ENCODE measurements around the gene SLC35A3. TPM values are rescaled to one million over a fixed set of nuclear protein-coding genes. Genes with fewer than 3 reads are reported as not detected.
A peak's percentile ranks its signal among the peaks of the same experiment; 100 is the strongest.
"Not testable (repeated sequence)": the region's sequence is repeated elsewhere in the genome, so short reads cannot be mapped to it uniquely, and the experiment has no call there.

The SLC35A3 gene
- polyA plus RNA-seq, 1 experiment, result 12.6 TPM

DNA sequence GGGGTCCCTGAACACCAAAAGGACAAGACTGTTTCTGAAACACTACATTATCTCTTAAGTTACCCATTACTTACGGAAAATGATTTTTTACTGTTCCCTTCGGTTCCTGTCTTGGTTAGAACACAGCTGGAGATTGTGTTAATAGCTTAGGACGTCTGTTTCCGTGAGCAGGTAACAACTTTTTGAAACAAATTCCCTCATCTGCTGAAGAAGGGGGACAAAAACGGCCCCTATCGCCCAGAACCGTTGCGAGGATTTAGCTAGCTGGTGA is 67.8 kb downstream of the SLC35A3 start:
- Histone ChIP-seq H3K4me3 (ENCODE audit: low read depth, low read length) (peak overlapping the region; percentile 86), H3K27me3 (ENCODE audit: control insufficient read depth, insufficient read depth, low read length) (no peaks in the 10 kb centered on the region), H3K9me3 (ENCODE audit: control insufficient read depth, insufficient read depth, low read length) (no peaks in the 10 kb centered on the region; the same call in 1 of the 2 replicates), H3K27ac (ENCODE audit: low read depth, low read length) (peak overlapping the region; percentile 63)
- POLR2A ChIA-PET, result interaction anchor here (0.6 to 1.5 kb wide), 7 partner anchors 13 to 315 kb away, joined by 3 to 7 read pairs (median 4); partner anchors contain the start of genes CDC14A and SLC35A3
- TF ChIP-seq, protein P1, sequence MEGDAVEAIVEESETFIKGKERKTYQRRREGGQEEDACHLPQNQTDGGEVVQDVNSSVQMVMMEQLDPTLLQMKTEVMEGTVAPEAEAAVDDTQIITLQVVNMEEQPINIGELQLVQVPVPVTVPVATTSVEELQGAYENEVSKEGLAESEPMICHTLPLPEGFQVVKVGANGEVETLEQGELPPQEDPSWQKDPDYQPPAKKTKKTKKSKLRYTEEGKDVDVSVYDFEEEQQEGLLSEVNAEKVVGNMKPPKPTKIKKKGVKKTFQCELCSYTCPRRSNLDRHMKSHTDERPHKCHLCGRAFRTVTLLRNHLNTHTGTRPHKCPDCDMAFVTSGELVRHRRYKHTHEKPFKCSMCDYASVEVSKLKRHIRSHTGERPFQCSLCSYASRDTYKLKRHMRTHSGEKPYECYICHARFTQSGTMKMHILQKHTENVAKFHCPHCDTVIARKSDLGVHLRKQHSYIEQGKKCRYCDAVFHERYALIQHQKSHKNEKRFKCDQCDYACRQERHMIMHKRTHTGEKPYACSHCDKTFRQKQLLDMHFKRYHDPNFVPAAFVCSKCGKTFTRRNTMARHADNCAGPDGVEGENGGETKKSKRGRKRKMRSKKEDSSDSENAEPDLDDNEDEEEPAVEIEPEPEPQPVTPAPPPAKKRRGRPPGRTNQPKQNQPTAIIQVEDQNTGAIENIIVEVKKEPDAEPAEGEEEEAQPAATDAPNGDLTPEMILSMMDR (IDR thresholded peaks at IDR 0.05; ENCODE audit: low read depth, low read length), result no peak
- CTCF ChIA-PET, result interaction anchor here (0.8 kb wide), 1 partner anchor 115 kb away, joined by 3 read pairs; no protein-coding TSS in a partner anchor
- no peak for DNase-seq (ENCODE audit: low read depth, low spot score)

DNA sequence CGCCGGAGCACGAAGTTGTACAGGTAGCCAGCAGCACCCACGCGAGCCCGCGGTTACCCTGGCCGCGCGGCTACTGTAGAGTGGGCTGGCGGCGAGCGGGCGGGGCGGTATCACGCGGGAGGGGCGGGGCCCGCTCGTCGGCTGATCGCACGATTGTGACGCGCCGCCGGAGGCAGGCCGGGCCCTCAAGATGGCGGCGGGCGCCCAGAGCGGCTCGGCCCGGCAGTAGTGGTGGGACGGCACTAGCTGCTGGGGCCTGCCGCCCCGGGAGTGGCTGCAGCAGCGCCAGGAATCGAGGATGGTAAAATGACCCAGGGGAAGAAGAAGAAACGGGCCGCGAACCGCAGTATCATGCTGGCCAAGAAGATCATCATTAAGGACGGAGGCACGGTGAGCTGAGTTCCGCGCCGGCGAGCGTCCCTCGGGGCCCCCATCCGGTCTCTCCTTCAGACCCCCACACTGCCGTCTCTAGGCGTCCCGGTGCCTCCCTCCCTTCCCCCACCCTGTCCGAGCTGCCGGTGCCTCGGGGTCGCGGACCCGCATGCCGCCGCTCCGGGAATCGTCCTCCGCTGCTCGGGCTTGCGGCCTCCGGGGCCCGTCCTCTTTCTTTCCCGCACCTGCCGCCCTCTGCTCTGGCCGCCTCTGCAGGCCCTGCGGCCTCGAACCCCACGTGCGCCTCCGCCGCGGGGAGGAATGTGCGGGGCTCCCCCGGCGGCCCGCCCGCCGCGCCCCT is 68.3 kb downstream of the SLC35A3 start:
- ChIA-PET CTCF (interaction anchor here (0.8 kb wide), 1 partner anchor 116 kb away, joined by 3 read pairs; no protein-coding TSS in a partner anchor), POLR2A (interaction anchor here (0.5 to 1.5 kb wide), 5 partner anchors 14 to 314 kb away, joined by 3 to 7 read pairs (median 4); partner anchors contain the start of genes CDC14A and SLC35A3)
- Histone ChIP-seq H3K4me3 (ENCODE audit: low read depth, low read length) (peak overlapping the region; percentile 86), H3K27ac (ENCODE audit: low read depth, low read length) (peak overlapping the region; percentile 94), H3K27me3 (ENCODE audit: control insufficient read depth, insufficient read depth, low read length) (no peaks in the 10 kb centered on the region), H3K9me3 (ENCODE audit: control insufficient read depth, insufficient read depth, low read length) (no peaks in the 10 kb centered on the region; the same call in 1 of the 2 replicates)
- TF ChIP-seq, protein P1 (IDR thresholded peaks at IDR 0.05; ENCODE audit: low read depth, low read length), result no peak
- peak; percentile 52 for DNase-seq (ENCODE audit: low read depth, low spot score)

DNA sequence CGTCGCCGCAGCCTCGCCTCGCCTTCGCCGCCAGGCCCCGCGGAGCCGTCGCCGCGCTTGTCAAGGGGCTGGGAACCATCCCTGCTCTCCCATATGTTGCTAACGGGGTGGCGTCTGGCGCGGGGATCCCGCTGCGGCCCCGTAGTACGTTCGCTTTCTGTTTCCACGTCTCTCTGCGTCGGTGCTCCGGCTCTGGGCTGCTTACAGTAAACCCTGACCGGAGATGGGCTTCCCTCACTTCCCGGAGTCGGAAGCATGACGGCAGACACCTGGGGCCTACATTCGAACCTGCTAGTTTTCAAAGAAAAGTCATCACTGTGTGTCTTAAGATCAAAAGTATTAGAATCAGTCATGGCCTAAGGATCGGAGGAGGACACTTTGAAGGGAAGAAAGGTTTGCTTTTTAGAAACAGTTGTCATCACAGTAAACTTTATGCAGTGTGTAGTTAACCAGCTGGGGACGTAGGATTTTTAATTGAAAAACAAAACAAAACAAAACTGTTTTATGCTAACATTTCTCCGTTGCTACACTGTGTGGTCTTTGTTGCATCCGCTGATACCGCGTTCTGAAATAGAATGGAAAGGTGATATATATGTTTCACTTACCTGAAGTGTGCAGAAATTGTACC is 69.0 kb downstream of the SLC35A3 start:
- TF ChIP-seq, protein P1 (IDR thresholded peaks at IDR 0.05; ENCODE audit: low read depth, low read length), result no peak
- Histone ChIP-seq H3K27ac (ENCODE audit: low read depth, low read length) (peak overlapping the region; percentile 94), H3K9me3 (ENCODE audit: control insufficient read depth, insufficient read depth, low read length) (no peaks in the 10 kb centered on the region; the same call in 1 of the 2 replicates), H3K27me3 (ENCODE audit: control insufficient read depth, insufficient read depth, low read length) (no peaks in the 10 kb centered on the region), H3K4me3 (ENCODE audit: low read depth, low read length) (peak overlapping the region; percentile 86)
- CTCF ChIA-PET, result no interaction called here
- POLR2A ChIA-PET, result interaction anchor here (0.5 to 1.5 kb wide), 4 partner anchors 13 to 227 kb away, joined by 3 to 7 read pairs (median 4); partner anchors contain the start of gene SLC35A3
- DNase-seq (ENCODE audit: low read depth, low spot score), result peak; percentile 16

DNA sequence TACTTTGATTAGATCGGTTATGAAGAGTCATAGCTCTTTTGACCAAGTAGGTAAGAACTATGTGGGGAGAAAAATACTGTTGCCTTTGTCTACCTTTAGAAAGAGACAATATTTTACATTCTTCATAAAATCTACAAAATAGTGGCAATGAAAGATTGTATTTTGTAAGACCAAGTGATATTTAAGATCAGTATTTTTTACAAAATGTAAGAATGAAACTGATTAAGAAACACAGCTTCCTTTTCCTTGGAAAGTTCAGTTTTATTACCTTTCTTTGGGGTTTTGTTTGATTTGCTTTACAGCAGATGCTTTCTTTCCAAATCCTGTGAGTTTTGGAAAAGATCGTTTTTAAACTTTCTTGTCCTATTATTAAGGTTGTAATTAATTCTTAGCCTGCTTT is 69.8 kb downstream of the SLC35A3 start:
- no peak for DNase-seq (ENCODE audit: low read depth, low spot score)
- TF ChIP-seq, protein P1 (IDR thresholded peaks at IDR 0.05; ENCODE audit: low read depth, low read length), result no peak
- H3K9me3 ChIP-seq (ENCODE audit: control insufficient read depth, insufficient read depth, low read length), result no peaks in the 10 kb centered on the region; the same call in 1 of the 2 replicates
- ChIA-PET POLR2A (no interaction called here), CTCF (no interaction called here)
- no peaks in the 10 kb centered on the region for H3K27me3 ChIP-seq (ENCODE audit: control insufficient read depth, insufficient read depth, low read length)
- H3K27ac ChIP-seq (ENCODE audit: low read depth, low read length), result no peak overlapping the region
- peak overlapping the region; percentile 86 for H3K4me3 ChIP-seq (ENCODE audit: low read depth, low read length)

DNA sequence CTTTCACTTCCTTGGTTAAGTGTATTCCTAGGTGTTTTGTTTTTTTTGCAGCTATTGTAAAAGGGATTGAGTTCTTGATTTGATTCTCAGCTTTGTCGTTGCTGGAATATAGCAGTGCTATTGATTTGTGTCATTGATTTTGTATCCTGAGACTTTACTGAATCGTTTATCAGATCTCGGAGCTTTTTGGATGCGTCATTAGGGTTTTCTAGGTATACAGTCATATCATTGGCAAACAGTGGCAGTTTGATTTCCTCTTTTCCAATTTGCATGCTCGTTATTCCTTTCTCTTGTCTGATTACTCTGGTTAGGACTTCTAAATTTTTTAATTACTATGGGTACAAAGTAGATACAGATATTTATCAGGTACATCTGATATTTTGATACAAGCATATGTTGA is 75.4 kb downstream of the SLC35A3 start:
- no peaks in the 10 kb centered on the region; the same call in 1 of the 2 replicates for H3K9me3 ChIP-seq (ENCODE audit: control insufficient read depth, insufficient read depth, low read length)

DNA sequence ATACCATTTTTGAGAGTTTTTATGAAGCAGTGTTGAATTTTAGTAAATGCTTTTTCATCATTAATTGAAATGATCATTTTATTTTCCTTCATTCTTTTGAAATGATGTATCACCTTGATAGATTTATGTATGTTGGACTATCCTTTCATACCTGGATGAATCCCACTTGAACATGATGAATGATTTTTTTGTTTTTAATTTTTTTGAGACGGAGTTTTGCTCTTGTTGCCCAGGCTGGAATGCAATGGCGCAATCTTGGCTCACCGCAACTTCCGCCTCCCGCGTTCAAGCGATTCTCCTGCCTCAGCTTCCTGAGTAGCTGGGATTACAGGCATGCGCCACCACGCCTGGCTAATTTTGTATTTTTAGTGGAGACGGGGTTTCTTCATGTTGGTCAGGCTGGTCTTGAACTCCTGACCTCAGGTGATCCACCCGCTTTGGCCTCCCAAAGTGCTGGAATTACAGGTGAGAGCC is 77.5 kb downstream of the SLC35A3 start:
- POLR2A ChIA-PET; H3K27me3 ChIP-seq (ENCODE audit: control insufficient read depth, insufficient read depth, low read length); H3K4me3 ChIP-seq (ENCODE audit: low read depth, low read length); DNase-seq (ENCODE audit: low read depth, low spot score); H3K9me3 ChIP-seq (ENCODE audit: control insufficient read depth, insufficient read depth, low read length); H3K27ac ChIP-seq (ENCODE audit: low read depth, low read length): not testable (repeated sequence)
- CTCF ChIA-PET, result interaction anchor here (0.6 kb wide), 1 partner anchor 413 kb away, joined by 3 read pairs; no protein-coding TSS in a partner anchor

More for the DNA sequence above, 75.4 kb downstream of the SLC35A3 start:
- H3K27ac ChIP-seq (ENCODE audit: low read depth, low read length), result no peak overlapping the region
- H3K4me3 ChIP-seq (ENCODE audit: low read depth, low read length), result no peak overlapping the region
- ChIA-PET POLR2A (no interaction called here), CTCF (no interaction called here)
- no peak for DNase-seq (ENCODE audit: low read depth, low spot score)
- H3K27me3 ChIP-seq (ENCODE audit: control insufficient read depth, insufficient read depth, low read length), result no peaks in the 10 kb centered on the region
- TF ChIP-seq, protein P1 (IDR thresholded peaks at IDR 0.05; ENCODE audit: low read depth, low read length), result no peak
